ELF-1 (cell line): ENCODE data around the gene PQBP1.

Source experiments
- DNase-seq: peaks from one replicate; pipeline ENCODE4 v3.0.0-alpha.2; 2016; ENCODE audit warnings: low read depth, low spot score

The PQBP1 gene

GRCh38 chrX:48902135-48902534 is 4.4 kb downstream of the PQBP1 start:
- DNase-seq = no peak

GRCh38 chrX:48902776-48903175 is 5.0 kb downstream of the PQBP1 start:
- DNase-seq = no peak

GRCh38 chrX:48903290-48903689 is 5.6 kb downstream of the PQBP1 start:
- DNase-seq = no peak

- DNase-seq = no peak
These were observed 6.5 kb downstream of the PQBP1 start for GRCh38 chrX:48904180-48904579.

- DNase-seq = no peak
These were observed 6.9 kb downstream of the PQBP1 start for GRCh38 chrX:48904626-48905025.

GRCh38 chrX:48905090-48905790 is 7.5 kb downstream of the PQBP1 start:
- no peak for DNase-seq

- peak; percentile 71 for DNase-seq
These were observed 10.9 kb downstream of the PQBP1 start for GRCh38 chrX:48908600-48908999.

GRCh38 chrX:48909703-48910294 is 12.1 kb downstream of the PQBP1 start:
- DNase-seq = no peak

- no peak for DNase-seq
These were observed 13.2 kb downstream of the PQBP1 start for GRCh38 chrX:48910926-48911411.

- DNase-seq = peak; percentile 94
These were observed 13.9 kb downstream of the PQBP1 start, which contains the start of gene SLC35A2 for GRCh38 chrX:48911412-48912182. Gene SLC35A2, minus strand, starts transcription at chrX:48911646. Its CDS starts 10 bp downstream, at chrX:48911636.

- DNase-seq = no peak
These were observed 16.1 kb downstream of the PQBP1 start for GRCh38 chrX:48913605-48914366.

GRCh38 chrX:48914593-48915493 is 17.1 kb downstream of the PQBP1 start:
- no peak for DNase-seq

- DNase-seq = peak; percentile 100
These were observed 19.6 kb downstream of the PQBP1 start for GRCh38 chrX:48917139-48918001.

- DNase-seq = no peak
These were observed 20.5 kb downstream of the PQBP1 start for GRCh38 chrX:48918301-48918642.

GRCh38 chrX:48918643-48919340 is 21.1 kb downstream of the PQBP1 start, which contains the start of gene PIM2:
Gene PIM2, minus strand, starts transcription at chrX:48919024. Its CDS starts 190 bp downstream, at chrX:48918834.
- peak; percentile 99 for DNase-seq

- DNase-seq = no peak
These were observed 21.7 kb downstream of the PQBP1 start for GRCh38 chrX:48919360-48919841.

- no peak for DNase-seq
These were observed 22.4 kb downstream of the PQBP1 start for GRCh38 chrX:48919947-48920717.

GRCh38 chrX:48920718-48921104 is 23.0 kb downstream of the PQBP1 start:
- no peak for DNase-seq
